GM12891 (cell line): ENCODE data around the gene OR9G1. TPM values are rescaled to one million over a fixed set of nuclear protein-coding genes. Genes with fewer than 3 reads are reported as not detected.
"Not testable (repeated sequence)": the region's sequence is repeated elsewhere in the genome, so short reads cannot be mapped to it uniquely, and the experiment has no call there.

ENCODE experiments used
- DNase-seq: peaks from one replicate; pipeline ENCODE4 v3.0.0; 2011; ENCODE audit warnings: low spot score; ENCODE audit not compliant: insufficient read length
- FAIRE-seq: peaks from 2 replicates; lab custom pipeline; 2011; peaks lifted over from hg19 to GRCh38; lab: Jason Lieb, UNC
- PAX5 ChIP-seq: IDR thresholded peaks from 2 replicates; pipeline ENCODE4 v1.6.1; 2011; ENCODE audit warnings: low read length, moderate library complexity, mild to moderate bottlenecking; ENCODE audit not compliant: insufficient read depth, severe bottlenecking
- POLR2A ChIP-seq: IDR thresholded peaks from 2 replicates; pipeline ENCODE4 v1.6.1; 2011; ENCODE audit warnings: low read depth, low read length, control low read depth
- POLR2AphosphoS5 ChIP-seq: IDR thresholded peaks from 2 replicates; pipeline ENCODE4 v1.6.1; 2011; ENCODE audit warnings: low read depth, low read length, control low read depth
- POU2F2 ChIP-seq: IDR thresholded peaks from 2 replicates; pipeline ENCODE4 v1.6.1; 2011; ENCODE audit warnings: low read depth, mild to moderate bottlenecking, control low read depth, low read length, moderate library complexity
- SPI1 ChIP-seq: IDR thresholded peaks from 2 replicates; pipeline ENCODE4 v1.6.1; 2011; ENCODE audit warnings: low read depth, low read length, control low read depth
- TAF1 ChIP-seq: IDR thresholded peaks from 2 replicates; pipeline ENCODE4 v1.6.1; 2011; ENCODE audit warnings: low read depth, low read length, control low read depth
- polyA plus RNA-seq: library from polyadenylated mRNA; unstranded; fragments of >200 nt; gene quantifications from one replicate; pipeline ENCODE4 v1.2.1, GENCODE V29; 2012; ENCODE audit warnings: low read depth, missing spikeins, inconsistent platforms; ENCODE audit not compliant: missing spikeins

Gene OR9G1
- polyA plus RNA-seq, result not detected

GRCh38 chr11:56698795-56699194, at the start of gene OR9G1:
TSS of gene OR9G1 (plus strand) at chr11:56699095. CDS start at chr11:56700388, 1,293 bp downstream.
- DNase-seq (no peak), FAIRE-seq (no peak)
- TF ChIP-seq POLR2A, result no peak
- no peak for TF ChIP-seq POLR2AphosphoS5
- no peak for TF ChIP-seq TAF1
- TF ChIP-seq POU2F2, result no peak
- no peak for TF ChIP-seq SPI1
- no peak for TF ChIP-seq PAX5

GRCh38 chr11:56659755-56660154, 39.1 kb upstream of the OR9G1 start:
- FAIRE-seq (no peak), DNase-seq (no peak)
- TF ChIP-seq POLR2AphosphoS5, result no peak
- no peak for TF ChIP-seq POU2F2
- TF ChIP-seq SPI1, result no peak
- no peak for TF ChIP-seq PAX5
- TF ChIP-seq POLR2A, result no peak
- no peak for TF ChIP-seq TAF1

GRCh38 chr11:56663386-56663785, 35.5 kb upstream of the OR9G1 start, which contains the start of gene OR5AR1:
TSS of gene OR5AR1 (plus strand) at chr11:56663686. CDS start at chr11:56663686, 0 bp downstream.
- no peak for TF ChIP-seq POLR2AphosphoS5
- no peak for TF ChIP-seq PAX5
- no peak for TF ChIP-seq POU2F2
- TF ChIP-seq SPI1, result no peak
- no peak for TF ChIP-seq TAF1
- TF ChIP-seq POLR2A, result no peak
- DNase-seq, result no peak
- no peak for FAIRE-seq

- FAIRE-seq (no peak), DNase-seq (no peak)
- no peak for TF ChIP-seq SPI1
- no peak for TF ChIP-seq POU2F2
- TF ChIP-seq POLR2AphosphoS5, result no peak
- no peak for TF ChIP-seq TAF1
- no peak for TF ChIP-seq PAX5
- TF ChIP-seq POLR2A, result no peak
Observed at GRCh38 chr11:56670984-56671383, 27.9 kb upstream of the OR9G1 start.

- DNase-seq (no peak), FAIRE-seq (no peak)
- TF ChIP-seq POLR2AphosphoS5 (no peak), POU2F2 (no peak), PAX5 (no peak), POLR2A (no peak), SPI1 (no peak), TAF1 (no peak)
Observed at GRCh38 chr11:56688554-56689100, 10.3 kb upstream of the OR9G1 start.

GRCh38 chr11:56691179-56691578, 7.7 kb upstream of the OR9G1 start:
- FAIRE-seq, result peak; percentile 77

GRCh38 chr11:56693428-56693827, 5.5 kb upstream of the OR9G1 start:
- no peak for TF ChIP-seq PAX5
- TF ChIP-seq POU2F2, result no peak
- no peak for TF ChIP-seq SPI1
- TF ChIP-seq POLR2AphosphoS5, result no peak
- no peak for TF ChIP-seq POLR2A
- no peak for TF ChIP-seq TAF1
- DNase-seq, result no peak
- no peak for FAIRE-seq

More at GRCh38 chr11:56691179-56691578, 7.7 kb upstream of the OR9G1 start:
- DNase-seq, result not testable (repeated sequence)

- no peak for TF ChIP-seq POLR2AphosphoS5
- TF ChIP-seq POU2F2, result no peak
- DNase-seq (no peak), FAIRE-seq (peak; percentile 35)
Observed at GRCh38 chr11:56700242-56700913, 1.5 kb downstream of the OR9G1 start.

- no peak for TF ChIP-seq PAX5
- TF ChIP-seq POLR2AphosphoS5, result no peak
- no peak for TF ChIP-seq SPI1
- TF ChIP-seq POLR2A, result no peak
- no peak for TF ChIP-seq TAF1
- no peak for TF ChIP-seq POU2F2
- no peak for FAIRE-seq
- no peak for DNase-seq
Observed at GRCh38 chr11:56700914-56701485, 2.1 kb downstream of the OR9G1 start.

GRCh38 chr11:56705784-56706396, 7.0 kb downstream of the OR9G1 start:
- TF ChIP-seq TAF1 (no peak), POLR2AphosphoS5 (no peak), SPI1 (no peak), POLR2A (no peak), POU2F2 (no peak), PAX5 (no peak)
- no peak for DNase-seq
- FAIRE-seq, result no peak
